GM18907 (cell line): ENCODE measurements around the gene CACNA1D.
A peak's percentile ranks its signal among the peaks of the same experiment; 100 is the strongest.

ENCODE experiments used
- ATAC-seq: cut with Tn5 transposase; IDR thresholded peaks from one replicate; pipeline ENCODE4 v1.9.1; 2021; ENCODE audit warnings: mild to moderate bottlenecking, moderate library complexity; ENCODE audit not compliant: unreplicated experiment

The CACNA1D gene

DNA sequence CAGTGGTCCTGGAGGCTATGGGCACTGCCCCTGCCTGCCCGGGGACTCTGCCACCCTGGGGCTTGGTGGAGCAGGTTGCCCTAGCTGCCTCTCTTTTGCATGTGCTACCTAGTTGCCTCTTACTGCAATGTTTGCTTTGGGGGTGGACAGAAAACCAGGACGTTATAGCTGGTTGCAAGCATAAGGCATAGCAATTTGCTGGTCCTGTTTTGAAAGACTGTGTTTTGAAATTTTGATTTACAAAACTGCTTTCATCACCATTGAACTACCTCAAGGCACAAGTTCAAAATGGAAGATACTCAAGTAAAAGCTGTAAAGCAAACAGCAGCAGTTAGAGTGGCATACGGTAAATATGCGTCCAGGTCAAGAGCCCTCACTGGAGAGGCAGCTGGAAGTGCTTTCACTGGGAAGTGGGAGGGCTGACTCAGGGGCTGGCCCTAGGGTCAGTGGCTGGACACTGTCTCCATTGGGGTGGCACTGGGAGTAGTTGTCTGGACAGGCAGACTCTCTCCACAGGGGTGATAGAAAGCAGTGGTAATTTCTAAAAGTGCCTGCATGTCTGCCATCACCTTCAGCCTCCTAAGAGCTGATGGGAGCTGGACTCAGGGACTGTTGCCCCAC is 213.7 kb downstream of the CACNA1D start:
- no peak for ATAC-seq

GRCh38 chr3:53709256-53709655 is 214.8 kb downstream of the CACNA1D start:
- ATAC-seq: no peak

DNA sequence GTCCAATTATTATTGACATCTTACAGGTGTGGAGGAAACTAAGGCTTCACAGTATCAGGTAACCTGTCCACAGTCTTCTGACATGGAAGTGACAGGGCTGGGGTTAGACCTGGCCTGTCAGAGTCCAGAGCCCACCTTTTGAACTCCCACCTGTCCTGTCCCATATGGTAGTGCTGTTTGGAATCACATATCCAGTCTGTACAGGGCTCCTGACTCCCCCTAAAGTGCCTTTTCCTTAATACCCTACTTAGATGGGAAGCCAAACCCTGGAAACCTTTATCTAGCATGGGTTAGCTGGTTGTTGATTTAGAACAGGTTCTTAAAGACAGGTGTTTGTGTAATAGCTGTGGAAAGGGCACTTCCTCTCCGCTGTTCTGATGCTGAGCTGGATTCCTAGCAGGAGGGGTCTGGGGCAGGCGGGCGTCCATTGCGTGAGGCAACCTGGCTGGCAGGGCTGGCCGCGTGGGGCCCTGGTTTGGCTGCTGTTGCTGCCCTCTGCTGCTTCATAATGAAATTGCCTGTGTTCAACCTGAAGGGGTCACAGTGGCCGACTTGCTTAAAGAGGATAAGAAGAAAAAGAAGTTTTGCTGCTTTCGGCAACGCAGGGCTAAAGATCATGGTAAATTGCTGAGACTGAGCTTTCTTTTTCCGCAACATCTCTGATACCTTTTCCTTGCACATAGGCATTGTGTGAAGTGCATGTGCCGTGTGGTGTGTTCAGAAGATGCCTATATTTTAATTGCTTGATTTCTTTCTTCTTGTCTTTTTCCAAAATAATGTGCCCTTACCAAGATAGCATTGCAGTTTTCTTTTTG is 215.7 kb downstream of the CACNA1D start:
- ATAC-seq: peak; percentile 63

GRCh38 chr3:53711387-53711786 is 217.0 kb downstream of the CACNA1D start:
- ATAC-seq: no peak

DNA sequence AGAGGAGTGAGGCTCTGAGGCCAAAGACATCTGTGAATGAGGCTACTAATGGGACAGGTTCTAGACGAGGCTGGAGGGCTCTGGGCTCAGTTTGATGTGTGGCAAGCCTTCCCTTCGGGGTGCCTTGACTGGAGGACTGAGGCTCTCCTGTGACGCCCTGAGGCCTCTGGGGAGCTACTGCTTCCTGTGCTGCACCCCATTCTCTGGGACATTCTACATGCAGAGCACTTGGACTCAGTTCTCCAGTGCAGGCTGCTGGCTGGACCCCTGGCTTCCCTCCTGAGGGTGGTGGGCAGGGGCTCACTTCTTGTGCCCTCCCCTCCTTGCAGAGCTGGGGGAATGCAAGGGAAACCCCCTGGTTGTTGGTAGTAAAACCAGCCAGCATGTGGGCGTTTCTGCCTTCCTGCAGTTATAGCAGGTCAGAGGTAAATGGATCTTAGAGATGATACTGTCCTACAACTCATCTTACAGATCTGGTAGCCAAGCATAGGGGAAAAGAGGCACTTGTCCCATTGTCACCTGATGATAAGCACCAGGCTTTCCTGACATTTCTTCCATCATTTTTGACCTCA is 218.5 kb downstream of the CACNA1D start:
- no peak for ATAC-seq

DNA sequence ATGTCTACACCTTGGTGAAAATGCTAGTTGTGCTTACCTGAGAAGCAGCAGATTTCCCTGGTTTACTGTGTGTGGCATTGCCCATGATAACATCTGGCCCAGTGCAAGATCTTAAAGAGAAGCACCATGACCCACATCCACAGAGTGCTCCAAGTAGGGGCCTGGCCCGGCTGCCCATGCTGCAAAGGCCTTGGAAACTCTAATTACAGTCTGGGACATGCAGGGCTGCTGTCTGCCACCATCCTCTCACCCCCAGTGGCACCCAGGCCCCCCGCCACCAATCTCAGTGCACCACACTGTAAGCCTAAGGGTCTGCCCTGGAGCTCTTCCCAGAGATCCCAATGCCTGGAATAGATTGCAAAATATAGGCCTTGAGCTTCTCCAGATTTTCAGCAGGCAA is 219.2 kb downstream of the CACNA1D start:
- ATAC-seq: no peak

DNA sequence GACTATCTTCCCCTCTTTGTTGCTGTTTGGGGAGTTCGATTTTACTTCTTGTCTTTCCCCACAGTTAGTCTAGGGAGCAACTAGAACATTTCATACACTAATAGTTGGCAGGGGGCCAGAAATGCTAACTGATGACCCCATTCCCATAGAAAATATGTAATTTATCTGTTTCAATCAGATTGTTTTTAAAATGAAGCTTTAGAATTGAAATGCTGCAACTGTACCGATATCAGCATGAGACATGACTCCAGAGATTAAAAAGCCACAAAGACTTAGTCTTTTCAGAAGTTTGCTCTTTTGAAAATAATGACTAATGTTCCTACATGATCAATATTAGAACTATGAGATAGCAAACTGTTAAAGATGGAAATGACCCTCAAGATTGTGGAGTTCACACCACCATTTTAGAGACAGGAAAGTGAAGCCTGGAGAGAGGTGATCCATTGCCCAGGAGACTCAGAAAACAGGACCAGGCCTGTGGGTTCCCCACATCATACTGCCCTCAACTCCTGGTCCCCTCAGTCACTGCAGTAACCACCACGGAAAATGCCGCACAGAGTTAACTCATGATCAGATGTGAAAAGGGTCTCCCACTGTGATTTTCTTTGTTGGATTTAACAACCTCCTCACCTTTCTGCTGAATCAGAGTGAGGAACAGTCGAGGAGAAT is 221.5 kb downstream of the CACNA1D start:
- ATAC-seq: no peak

GRCh38 chr3:53716998-53717397 is 222.6 kb downstream of the CACNA1D start:
- ATAC-seq: no peak

DNA sequence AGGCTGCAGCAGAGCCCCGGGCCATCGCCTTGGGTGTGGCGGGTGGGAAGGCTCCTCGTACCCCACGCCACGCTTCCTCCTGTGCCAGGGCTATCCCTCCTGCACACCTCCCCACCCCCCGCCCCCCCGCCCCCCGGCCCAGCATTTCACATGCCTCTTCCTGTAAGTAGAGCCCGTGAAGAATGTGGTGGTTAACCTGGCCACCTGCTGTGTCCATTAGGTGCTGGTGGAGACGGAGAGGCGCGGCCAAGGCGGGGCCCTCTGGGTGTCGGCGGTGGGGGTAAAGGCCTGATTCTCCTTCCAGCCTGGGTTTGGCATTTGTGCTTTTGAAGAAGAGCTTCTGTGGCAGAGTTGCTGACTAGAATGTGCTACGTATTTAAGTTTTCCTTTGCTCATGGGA is 224.1 kb downstream of the CACNA1D start:
- ATAC-seq: no peak

GRCh38 chr3:53719796-53720195 is 225.4 kb downstream of the CACNA1D start:
- no peak for ATAC-seq

- no peak for ATAC-seq
Measured at GRCh38 chr3:53721187-53722119, 227.0 kb downstream of the CACNA1D start.

GRCh38 chr3:53724566-53724965 is 230.2 kb downstream of the CACNA1D start:
- ATAC-seq: no peak

GRCh38 chr3:53725387-53725995 is 231.1 kb downstream of the CACNA1D start:
- ATAC-seq: no peak

GRCh38 chr3:53726643-53727042 is 232.2 kb downstream of the CACNA1D start:
- ATAC-seq: no peak

- no peak for ATAC-seq
Measured at GRCh38 chr3:53728606-53729005, 234.2 kb downstream of the CACNA1D start.

DNA sequence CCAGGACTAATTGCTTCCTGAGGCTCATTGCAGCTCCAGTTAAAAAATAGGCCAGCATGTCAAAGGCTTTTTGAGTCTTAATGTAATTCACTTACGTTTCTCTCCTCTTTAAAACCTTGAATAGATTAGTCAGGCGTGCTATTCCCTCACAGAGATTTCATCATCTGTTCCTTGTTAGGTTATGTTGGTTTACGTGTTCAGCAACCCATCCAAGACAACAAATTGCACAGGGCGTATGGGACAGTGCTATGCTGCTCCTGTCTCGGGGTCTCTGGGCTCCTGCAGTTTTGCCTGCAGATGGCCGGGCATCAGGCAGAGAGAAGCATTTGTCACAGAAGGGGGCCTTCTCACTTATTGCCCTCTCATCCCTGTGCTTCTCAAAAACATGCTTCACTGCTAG is 234.7 kb downstream of the CACNA1D start:
- ATAC-seq: no peak

GRCh38 chr3:53729618-53730017 is 235.2 kb downstream of the CACNA1D start:
- no peak for ATAC-seq

GRCh38 chr3:53730576-53730975 is 236.2 kb downstream of the CACNA1D start:
- ATAC-seq: no peak

- peak; percentile 53 for ATAC-seq
Measured at GRCh38 chr3:53731934-53732624, 237.7 kb downstream of the CACNA1D start.

GRCh38 chr3:53733446-53733845 is 239.0 kb downstream of the CACNA1D start:
- ATAC-seq: no peak
